ENCODE measurements around the gene TGFA. TPM values are rescaled to one million over a fixed set of nuclear protein-coding genes. Genes with fewer than 3 reads are reported as not detected.
A peak's percentile ranks its signal among the peaks of the same experiment; 100 is the strongest.

The TGFA gene
- total RNA-seq, 2 donors from 2014 or later = 21.4 to 25.8 TPM

- H3K4me1 ChIP-seq = peaks cover 20% of the 10 kb centered on the region
- TF ChIP-seq CTCF (IDR thresholded peaks at IDR 0.05) = no peak
Observed at GRCh38 chr2:70526126-70526525, 27.5 kb downstream of the TGFA start.

GRCh38 chr2:70525032-70525431 is 28.6 kb downstream of the TGFA start:
- Histone ChIP-seq H3K9ac (ENCODE audit: low read depth in 2 of 2, low read length in 2 of 2) (peak overlapping the region in 1 of 2 donors; percentile 69), H3K36me3 (no peaks in the 10 kb centered on the region), H3K27ac (peak overlapping the region; percentile 63), H3K4me3 (no peak overlapping the region), H3K4me1 (peaks cover 20% of the 10 kb centered on the region), H3K9me3 (no peaks in the 10 kb centered on the region), H3K27me3 (no peaks in the 10 kb centered on the region)
- intact Hi-C loops (cut with DNase I) = no loop called here
- DNase-seq = peak; percentile 67
- no peak for TF ChIP-seq CTCF (IDR thresholded peaks at IDR 0.05)

More at GRCh38 chr2:70526126-70526525, 27.5 kb downstream of the TGFA start:
- Histone ChIP-seq H3K27ac (no peak overlapping the region), H3K36me3 (no peaks in the 10 kb centered on the region), H3K4me3 (no peak overlapping the region), H3K9me3 (no peaks in the 10 kb centered on the region), H3K9ac (ENCODE audit: low read depth in 2 of 2, low read length in 2 of 2) (no peak overlapping the region), H3K27me3 (no peaks in the 10 kb centered on the region)
- no peak for DNase-seq
- intact Hi-C loops (cut with DNase I) = no loop called here

- TF ChIP-seq CTCF (IDR thresholded peaks at IDR 0.05) = no peak
- Histone ChIP-seq H3K4me3 (no peak overlapping the region), H3K4me1 (peaks cover 20% of the 10 kb centered on the region), H3K9me3 (no peaks in the 10 kb centered on the region), H3K27ac (peak overlapping the region; percentile 63), H3K36me3 (no peaks in the 10 kb centered on the region), H3K9ac (ENCODE audit: low read depth in 2 of 2, low read length in 2 of 2) (peak overlapping the region in 1 of 2 donors; percentile 69), H3K27me3 (no peaks in the 10 kb centered on the region)
- intact Hi-C loops (cut with DNase I) = no loop called here
- peak; percentile 67 for DNase-seq
Observed at GRCh38 chr2:70523996-70524965, 29.3 kb downstream of the TGFA start.

GRCh38 chr2:70523672-70523995 is 30.0 kb downstream of the TGFA start:
- no peak for DNase-seq

GRCh38 chr2:70522627-70523026 is 31.0 kb downstream of the TGFA start:
- intact Hi-C loops (cut with DNase I) = no loop called here
- H3K36me3 ChIP-seq = no peaks in the 10 kb centered on the region
- TF ChIP-seq CTCF (IDR thresholded peaks at IDR 0.05) = no peak
- no peak overlapping the region for H3K4me3 ChIP-seq
- no peaks in the 10 kb centered on the region for H3K27me3 ChIP-seq
- DNase-seq = no peak
- peaks cover 20% of the 10 kb centered on the region for H3K4me1 ChIP-seq
- no peak overlapping the region for H3K9ac ChIP-seq (ENCODE audit: low read depth in 2 of 2, low read length in 2 of 2)
- H3K9me3 ChIP-seq = no peaks in the 10 kb centered on the region
- no peak overlapping the region for H3K27ac ChIP-seq

More at GRCh38 chr2:70523672-70523995, 30.0 kb downstream of the TGFA start:
- intact Hi-C loops (cut with DNase I) = no loop called here
- TF ChIP-seq CTCF (IDR thresholded peaks at IDR 0.05) = no peak
- H3K4me1 ChIP-seq = peaks cover 20% of the 10 kb centered on the region
- H3K27ac ChIP-seq = peak overlapping the region; percentile 63
- H3K27me3 ChIP-seq = no peaks in the 10 kb centered on the region
- peak overlapping the region in 1 of 2 donors; percentile 69 for H3K9ac ChIP-seq (ENCODE audit: low read depth in 2 of 2, low read length in 2 of 2)
- H3K36me3 ChIP-seq = no peaks in the 10 kb centered on the region
- H3K9me3 ChIP-seq = no peaks in the 10 kb centered on the region
- H3K4me3 ChIP-seq = no peak overlapping the region
